Measurements from ENCODE around the gene MPO.

The MPO gene

GRCh38 chr17:58269557-58270291 is 11.0 kb downstream of the MPO start:
- DNase-seq = no peak
- Histone ChIP-seq H3K27me3 (replicated peaks) (no peaks in the 10 kb centered on the region), H3K36me3 (replicated peaks) (no peaks in the 10 kb centered on the region), H3K27ac (no peak overlapping the region), H3K4me3 (ENCODE audit: low read depth, low read length) (no peak overlapping the region)
- TF ChIP-seq CTCF (IDR thresholded peaks at IDR 0.05; ENCODE audit: low read depth, low read length, missing control alignments) = no peak
- in situ Hi-C loops (cut with HindIII; ENCODE audit: low pct_ligation_motif_present, low sequenced_read_pairs) = no loop called here

DNA sequence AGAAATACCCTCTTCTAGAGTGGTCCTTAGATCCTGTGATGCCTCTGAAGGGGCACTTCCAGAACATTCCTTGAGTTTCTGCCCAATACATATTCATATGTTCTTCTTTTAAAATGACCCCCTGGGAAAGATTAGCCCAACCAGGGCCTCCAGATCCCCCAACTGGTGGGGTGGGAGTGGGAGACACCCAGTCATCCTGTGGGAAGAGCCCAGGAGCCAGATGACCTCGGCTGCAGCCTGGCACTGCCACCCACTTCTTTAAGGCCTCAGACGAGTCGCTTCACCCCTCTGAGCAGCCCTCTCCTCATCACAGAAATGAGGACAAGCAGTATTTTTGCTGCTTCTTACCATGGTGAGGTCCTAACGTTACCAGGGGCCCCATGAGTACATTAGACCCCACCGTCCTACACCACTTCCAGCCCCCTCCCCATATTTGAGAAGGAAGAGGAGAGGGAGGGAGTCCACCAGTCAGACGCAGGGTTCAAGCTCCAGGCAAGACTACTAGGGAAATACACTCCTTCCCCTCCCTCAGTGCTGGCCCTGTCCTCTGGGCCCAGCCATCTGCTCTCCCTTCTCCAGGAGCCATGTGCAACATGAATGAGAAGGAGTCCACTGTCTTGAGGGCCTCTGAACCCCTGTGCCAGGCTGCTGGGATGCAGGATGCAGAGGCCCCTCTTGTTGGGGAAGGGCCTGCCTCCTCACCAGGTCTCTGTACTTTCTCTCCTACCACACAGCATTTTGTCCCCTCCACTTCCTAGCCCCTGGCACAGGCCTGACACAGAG is 11.8 kb downstream of the MPO start:
- in situ Hi-C loops (cut with HindIII; ENCODE audit: low pct_ligation_motif_present, low sequenced_read_pairs) = no loop called here

GRCh38 chr17:58268326-58268725 is 12.4 kb downstream of the MPO start:
- no peak for TF ChIP-seq CTCF (IDR thresholded peaks at IDR 0.05; ENCODE audit: low read depth, low read length, missing control alignments)
- H3K27ac ChIP-seq = no peak overlapping the region
- no peaks in the 10 kb centered on the region for H3K27me3 ChIP-seq (replicated peaks)
- no peak for DNase-seq
- H3K4me3 ChIP-seq (ENCODE audit: low read depth, low read length) = no peak overlapping the region
- H3K36me3 ChIP-seq (replicated peaks) = no peaks in the 10 kb centered on the region
- in situ Hi-C loops (cut with HindIII; ENCODE audit: low pct_ligation_motif_present, low sequenced_read_pairs) = no loop called here

More for the DNA sequence above, 11.8 kb downstream of the MPO start:
- Histone ChIP-seq H3K36me3 (replicated peaks) (no peaks in the 10 kb centered on the region), H3K4me3 (ENCODE audit: low read depth, low read length) (no peak overlapping the region), H3K27ac (no peak overlapping the region), H3K27me3 (replicated peaks) (no peaks in the 10 kb centered on the region)
- DNase-seq = no peak
- TF ChIP-seq CTCF (IDR thresholded peaks at IDR 0.05; ENCODE audit: low read depth, low read length, missing control alignments) = no peak

DNA sequence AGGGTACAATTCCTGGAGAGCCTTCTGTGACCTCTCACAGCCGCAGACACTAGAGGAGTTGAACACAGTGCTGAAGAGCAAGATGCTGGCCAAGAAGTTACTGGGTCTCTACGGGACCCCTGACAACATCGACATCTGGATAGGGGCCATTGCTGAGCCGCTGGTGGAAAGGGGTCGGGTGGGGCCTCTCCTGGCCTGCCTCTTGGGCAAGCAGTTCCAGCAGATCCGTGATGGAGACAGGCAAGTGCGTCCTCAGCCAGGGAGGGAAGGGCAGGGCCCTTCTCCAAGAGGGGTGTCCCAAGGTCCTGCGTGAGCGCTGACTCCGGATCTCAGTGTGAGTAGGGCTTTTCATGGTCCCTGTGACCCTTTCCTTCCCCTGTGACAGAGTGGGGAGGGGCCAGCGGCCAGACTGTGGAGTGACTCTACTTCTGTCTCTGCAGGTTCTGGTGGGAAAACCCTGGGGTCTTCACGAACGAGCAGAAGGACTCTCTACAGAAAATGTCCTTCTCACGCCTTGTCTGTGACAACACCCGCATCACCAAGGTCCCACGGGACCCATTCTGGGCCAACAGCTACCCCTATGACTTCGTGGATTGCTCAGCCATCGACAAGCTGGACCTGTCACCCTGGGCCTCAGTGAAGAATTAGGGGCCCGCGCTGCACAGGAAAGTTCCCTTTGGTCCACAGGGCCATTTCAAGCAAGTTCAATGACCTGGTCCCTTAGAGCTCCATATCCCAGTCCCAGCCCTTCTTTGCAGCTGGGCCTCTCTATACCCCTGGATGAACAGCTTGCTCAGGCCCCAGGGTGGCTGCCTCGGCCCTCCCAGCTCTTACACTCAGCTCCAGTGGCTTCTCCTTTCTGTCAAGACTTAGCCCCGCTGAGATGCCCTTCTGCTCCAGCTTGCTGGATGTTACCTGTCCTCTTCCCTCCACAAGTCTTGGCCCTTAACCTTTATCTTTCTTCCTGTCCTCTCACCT is 13.1 kb downstream of the MPO start:
- no peak overlapping the region for H3K4me3 ChIP-seq (ENCODE audit: low read depth, low read length)
- H3K27ac ChIP-seq = no peak overlapping the region
- DNase-seq = no peak
- in situ Hi-C loops (cut with HindIII; ENCODE audit: low pct_ligation_motif_present, low sequenced_read_pairs) = no loop called here
- no peak for TF ChIP-seq CTCF (IDR thresholded peaks at IDR 0.05; ENCODE audit: low read depth, low read length, missing control alignments)
- no peaks in the 10 kb centered on the region for H3K27me3 ChIP-seq (replicated peaks)
- H3K36me3 ChIP-seq (replicated peaks) = no peaks in the 10 kb centered on the region

- TF ChIP-seq CTCF (IDR thresholded peaks at IDR 0.05; ENCODE audit: low read depth, low read length, missing control alignments) = no peak
- Histone ChIP-seq H3K27ac (no peak overlapping the region), H3K27me3 (replicated peaks) (peaks cover 4% of the 10 kb centered on the region), H3K4me3 (ENCODE audit: low read depth, low read length) (no peak overlapping the region), H3K36me3 (replicated peaks) (no peaks in the 10 kb centered on the region)
- in situ Hi-C loops (cut with HindIII; ENCODE audit: low pct_ligation_motif_present, low sequenced_read_pairs) = no loop called here
- DNase-seq = no peak
Measured at GRCh38 chr17:58265902-58266875, 14.5 kb downstream of the MPO start.

Data from brain microvascular endothelial cell (primary cell).